Activated CD8-positive, alpha-beta memory T cell treated with anti-CD3 and anti-CD28 coated beads for 4 hours (primary cell): Measurements from ENCODE around the gene ANKRD45.
"Not testable (repeated sequence)": the region's sequence is repeated elsewhere in the genome, so short reads cannot be mapped to it uniquely, and the experiment has no call there.

Source experiments
- DNase-seq, 2 donors: peaks; one replicate each; pipeline ENCODE4 v3.0.0-alpha.2; 2020; ENCODE audit warnings: low read depth in 2 of 2

The ANKRD45 gene

GRCh38 chr1:173669491-173669941 is at the start of gene ANKRD45:
TSS of gene ANKRD45 (minus strand) at chr1:173669851. CDS start at chr1:173659418, 10,433 bp downstream.
- DNase-seq = no peak

GRCh38 chr1:173717238-173717637 is 47.6 kb upstream of the ANKRD45 start:
- no peak for DNase-seq

- DNase-seq = no peak
Observed at GRCh38 chr1:173715538-173715844, 45.8 kb upstream of the ANKRD45 start.

GRCh38 chr1:173714759-173715537 is 45.3 kb upstream of the ANKRD45 start, which contains the start of gene KLHL20:
TSS of gene KLHL20 (plus strand) at chr1:173714981. CDS start at chr1:173716044, 1,063 bp downstream.
- peak; percentile 65 to 70 for DNase-seq

GRCh38 chr1:173714441-173714758 is 44.7 kb upstream of the ANKRD45 start:
- DNase-seq = no peak

- DNase-seq = no peak
Observed at GRCh38 chr1:173708787-173709186, 39.1 kb upstream of the ANKRD45 start.

- no peak for DNase-seq
Observed at GRCh38 chr1:173705117-173705516, 35.5 kb upstream of the ANKRD45 start.

GRCh38 chr1:173702736-173703135 is 33.1 kb upstream of the ANKRD45 start:
- no peak for DNase-seq

GRCh38 chr1:173701299-173701698 is 31.6 kb upstream of the ANKRD45 start:
- not testable (repeated sequence) for DNase-seq

- no peak for DNase-seq
Observed at GRCh38 chr1:173693238-173693637, 23.6 kb upstream of the ANKRD45 start.

- no peak for DNase-seq
Observed at GRCh38 chr1:173688300-173688699, 18.6 kb upstream of the ANKRD45 start.

GRCh38 chr1:173685121-173685520 is 15.5 kb upstream of the ANKRD45 start:
- DNase-seq = not testable (repeated sequence)

GRCh38 chr1:173683838-173684237 is 14.2 kb upstream of the ANKRD45 start:
- not testable (repeated sequence) for DNase-seq

- no peak for DNase-seq
Observed at GRCh38 chr1:173682184-173682583, 12.5 kb upstream of the ANKRD45 start.

GRCh38 chr1:173680152-173680551 is 10.5 kb upstream of the ANKRD45 start:
- not testable (repeated sequence) for DNase-seq

GRCh38 chr1:173674496-173674895 is 4.8 kb upstream of the ANKRD45 start:
- DNase-seq = not testable (repeated sequence)

- DNase-seq = no peak
Observed at GRCh38 chr1:173666646-173667045, 3.0 kb downstream of the ANKRD45 start.

GRCh38 chr1:173663159-173663558 is 6.5 kb downstream of the ANKRD45 start:
- no peak for DNase-seq

GRCh38 chr1:173661763-173662162 is 7.9 kb downstream of the ANKRD45 start:
- DNase-seq = no peak

- no peak for DNase-seq
Observed at GRCh38 chr1:173661271-173661670, 8.4 kb downstream of the ANKRD45 start.

- no peak for DNase-seq
Observed at GRCh38 chr1:173660306-173660705, 9.3 kb downstream of the ANKRD45 start.

GRCh38 chr1:173648880-173649605 is 20.6 kb downstream of the ANKRD45 start:
- DNase-seq = no peak

- no peak for DNase-seq
Observed at GRCh38 chr1:173646656-173647055, 23.0 kb downstream of the ANKRD45 start.
